GM18858 (cell line): Measurements from ENCODE around the gene TBRG1.
"Not testable (repeated sequence)": the region's sequence is repeated elsewhere in the genome, so short reads cannot be mapped to it uniquely, and the experiment has no call there.

Source experiments
- ATAC-seq: cut with Tn5 transposase; IDR thresholded peaks from one replicate; pipeline ENCODE4 v1.9.1; 2021; ENCODE audit not compliant: unreplicated experiment

The TBRG1 gene, protein sequence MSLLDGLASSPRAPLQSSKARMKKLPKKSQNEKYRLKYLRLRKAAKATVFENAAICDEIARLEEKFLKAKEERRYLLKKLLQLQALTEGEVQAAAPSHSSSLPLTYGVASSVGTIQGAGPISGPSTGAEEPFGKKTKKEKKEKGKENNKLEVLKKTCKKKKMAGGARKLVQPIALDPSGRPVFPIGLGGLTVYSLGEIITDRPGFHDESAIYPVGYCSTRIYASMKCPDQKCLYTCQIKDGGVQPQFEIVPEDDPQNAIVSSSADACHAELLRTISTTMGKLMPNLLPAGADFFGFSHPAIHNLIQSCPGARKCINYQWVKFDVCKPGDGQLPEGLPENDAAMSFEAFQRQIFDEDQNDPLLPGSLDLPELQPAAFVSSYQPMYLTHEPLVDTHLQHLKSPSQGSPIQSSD

GRCh38 chr11:124622531-124623451 is at the start of gene TBRG1:
Gene TBRG1 (plus strand): TSS chr11:124622864. CDS start chr11:124623084, 220 bp downstream.
- ATAC-seq: peak; percentile 95

GRCh38 chr11:124577716-124578427 is 44.8 kb upstream of the TBRG1 start:
- ATAC-seq: no peak

- ATAC-seq: no peak
Measured at GRCh38 chr11:124578761-124579160, 43.9 kb upstream of the TBRG1 start.

GRCh38 chr11:124581817-124582216 is 40.8 kb upstream of the TBRG1 start:
- no peak for ATAC-seq

- no peak for ATAC-seq
Measured at GRCh38 chr11:124582565-124582964, 40.1 kb upstream of the TBRG1 start.

- ATAC-seq: no peak
Measured at GRCh38 chr11:124583781-124584180, 38.9 kb upstream of the TBRG1 start.

GRCh38 chr11:124584681-124585372 is 37.8 kb upstream of the TBRG1 start:
- ATAC-seq: no peak

GRCh38 chr11:124586238-124586860 is 36.3 kb upstream of the TBRG1 start:
- ATAC-seq: no peak

DNA sequence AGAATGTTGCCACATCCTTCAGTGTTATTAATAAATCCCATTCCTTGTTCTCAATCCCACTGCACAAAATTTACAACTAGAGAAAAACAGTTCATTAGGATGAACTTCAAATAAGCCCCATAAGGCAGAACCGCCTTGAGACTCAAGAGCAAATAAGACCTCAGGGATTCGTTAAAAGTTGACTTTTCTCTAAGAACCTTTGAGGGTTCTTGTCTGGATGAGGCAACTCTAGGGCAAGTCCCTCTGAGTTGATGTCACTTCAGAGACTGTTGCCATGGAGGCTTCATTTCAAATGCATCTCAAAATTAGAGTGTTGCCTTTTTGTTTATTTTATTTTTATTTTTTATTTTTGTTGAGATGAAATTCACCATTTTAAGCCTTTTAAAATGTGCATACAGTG is 31.2 kb upstream of the TBRG1 start:
- ATAC-seq: no peak

DNA sequence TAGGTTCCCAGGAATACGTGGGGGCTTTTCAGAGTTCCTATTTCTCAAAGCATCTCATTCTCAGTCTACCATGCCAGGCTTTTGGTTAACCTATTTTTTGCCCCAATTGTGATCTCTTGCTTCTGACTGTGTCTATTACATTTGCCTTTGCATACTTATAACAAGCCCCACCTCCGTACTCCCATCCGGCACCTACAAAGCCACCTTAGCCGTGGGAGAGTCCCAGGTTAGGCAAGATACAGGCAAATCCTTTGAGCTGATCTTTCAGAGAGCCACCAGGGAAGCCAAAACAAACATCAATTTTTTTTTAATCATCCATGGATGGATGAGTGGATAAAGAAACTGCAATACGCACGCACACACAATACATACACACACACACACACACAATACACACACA is 30.0 kb upstream of the TBRG1 start:
- ATAC-seq: no peak

- ATAC-seq: no peak
Measured at GRCh38 chr11:124595302-124595701, 27.4 kb upstream of the TBRG1 start.

- no peak for ATAC-seq
Measured at GRCh38 chr11:124597626-124598025, 25.0 kb upstream of the TBRG1 start.

- no peak for ATAC-seq
Measured at GRCh38 chr11:124600621-124601320, 21.9 kb upstream of the TBRG1 start.

DNA sequence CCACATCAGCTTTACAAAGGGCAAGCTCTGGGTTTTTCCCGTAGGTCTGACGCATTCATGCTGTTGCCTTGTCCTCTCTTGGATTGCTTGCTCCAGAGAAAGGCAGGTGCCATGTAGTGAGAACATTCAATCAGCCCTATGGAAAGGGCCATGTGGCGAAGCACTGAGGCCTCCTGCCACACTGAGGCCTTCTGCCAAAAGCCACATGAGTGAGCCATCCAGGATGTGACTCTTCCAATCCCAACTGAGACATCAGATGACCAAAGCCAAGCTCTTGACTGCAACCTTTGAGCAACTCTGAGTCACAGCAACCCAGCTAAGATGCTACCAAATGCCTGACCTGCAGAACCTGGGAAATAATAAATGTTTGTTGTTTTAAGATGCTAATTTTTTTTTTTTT is 20.5 kb upstream of the TBRG1 start:
- ATAC-seq: no peak

DNA sequence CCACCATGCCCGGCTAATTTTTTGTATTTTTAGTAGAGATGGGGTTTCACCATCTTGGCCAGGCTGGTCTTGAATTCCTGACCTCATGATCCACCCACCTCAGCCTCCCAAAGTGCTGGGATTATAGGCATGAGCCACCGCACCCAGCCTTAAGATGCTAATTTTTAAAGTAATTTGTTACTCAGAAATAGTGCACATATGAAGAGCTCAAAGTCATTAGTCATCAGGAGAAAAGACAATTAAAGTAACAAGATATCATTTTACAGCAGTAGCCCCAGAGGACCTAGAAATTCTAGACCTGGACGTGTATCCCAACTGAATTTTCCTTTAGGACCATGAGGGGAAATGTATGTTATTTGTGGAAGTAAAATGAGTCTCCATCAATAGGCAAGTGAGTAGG is 19.9 kb upstream of the TBRG1 start:
- ATAC-seq: not testable (repeated sequence)

- ATAC-seq: no peak
Measured at GRCh38 chr11:124605719-124606118, 16.9 kb upstream of the TBRG1 start.

DNA sequence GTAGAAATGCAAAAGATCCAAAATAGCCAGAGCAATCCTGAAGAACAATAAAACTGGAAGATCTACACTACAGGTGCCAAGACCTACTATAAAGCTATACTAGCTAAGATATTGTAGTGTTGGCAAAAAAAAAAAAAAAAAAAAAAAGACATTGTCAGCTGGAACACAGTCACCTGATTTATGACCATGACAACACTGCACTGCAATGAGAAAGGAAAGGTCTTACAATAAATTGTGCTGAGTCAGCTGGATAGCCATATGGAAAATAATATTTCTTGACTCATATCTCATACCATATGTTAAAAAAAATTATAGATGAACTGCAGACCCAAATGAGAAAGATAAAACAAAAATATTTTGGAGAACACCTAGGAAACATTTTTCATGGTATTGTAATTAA is 14.5 kb upstream of the TBRG1 start:
- no peak for ATAC-seq

GRCh38 chr11:124610295-124610694 is 12.4 kb upstream of the TBRG1 start:
- no peak for ATAC-seq

DNA sequence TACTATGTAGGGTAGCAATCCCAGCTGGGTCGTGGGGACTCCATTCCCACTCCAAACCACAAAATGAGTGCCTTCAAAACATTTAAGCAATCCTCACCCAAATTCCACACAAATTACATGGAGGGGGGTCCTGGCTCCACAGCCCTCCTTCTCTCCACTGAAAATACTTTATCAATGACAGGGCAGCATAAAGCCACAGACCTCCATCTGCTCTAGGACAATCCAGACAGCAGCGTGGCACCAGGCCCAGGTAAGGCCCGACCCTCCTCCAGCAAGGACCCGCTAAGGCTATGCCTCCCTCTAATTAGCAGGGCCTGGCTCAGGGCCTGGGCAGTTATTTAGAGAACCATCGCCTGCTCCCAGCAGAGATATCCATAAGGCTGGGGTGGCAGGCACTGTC is 11.6 kb upstream of the TBRG1 start, which contains the start of gene PANX3:
PANX3 (plus strand) TSS at position 365 of the 400 bp plus-strand sequence. CDS start 129 bp downstream, outside the sequence.
- ATAC-seq: no peak
